Activated CD4-positive, alpha-beta T cell treated with anti-CD3 and anti-CD28 coated beads, Interleukin-2, amount 50 U/mL, for 1 hour (primary cell): ENCODE data around the gene PTPRH.

Source experiments
- DNase-seq: peaks from one replicate; pipeline ENCODE4 v3.0.0-alpha.2; 2020

Gene PTPRH

GRCh38 chr19:55208880-55209692 lies at the start of gene PTPRH:
PTPRH (minus strand) TSS chr19:55209501; CDS start chr19:55209433, 68 bp downstream.
- no peak for DNase-seq

- DNase-seq = peak; percentile 31
Measured at GRCh38 chr19:55258476-55258827, 49.2 kb upstream of the PTPRH start.

- peak; percentile 27 for DNase-seq
Measured at GRCh38 chr19:55257461-55258420, 48.4 kb upstream of the PTPRH start.

GRCh38 chr19:55256562-55257460 lies 47.5 kb upstream of the PTPRH start:
- no peak for DNase-seq

GRCh38 chr19:55255618-55256423 lies 46.5 kb upstream of the PTPRH start:
- peak; percentile 35 for DNase-seq

- DNase-seq = no peak
Measured at GRCh38 chr19:55254625-55254977, 45.3 kb upstream of the PTPRH start.

- DNase-seq = peak; percentile 56
Measured at GRCh38 chr19:55253842-55254624, 44.7 kb upstream of the PTPRH start.

GRCh38 chr19:55252760-55253663 lies 43.7 kb upstream of the PTPRH start:
- no peak for DNase-seq

GRCh38 chr19:55251341-55252081 lies 42.2 kb upstream of the PTPRH start:
- peak; percentile 38 for DNase-seq

- DNase-seq = no peak
Measured at GRCh38 chr19:55250262-55251036, 41.1 kb upstream of the PTPRH start.

GRCh38 chr19:55249841-55250240 lies 40.5 kb upstream of the PTPRH start:
- DNase-seq = no peak

GRCh38 chr19:55248704-55249103 lies 39.4 kb upstream of the PTPRH start:
- no peak for DNase-seq

GRCh38 chr19:55248166-55248675 lies 38.9 kb upstream of the PTPRH start:
- DNase-seq = no peak

- DNase-seq = no peak
Measured at GRCh38 chr19:55247621-55248099, 38.4 kb upstream of the PTPRH start.

GRCh38 chr19:55246462-55247451 lies 37.5 kb upstream of the PTPRH start:
- DNase-seq = no peak

GRCh38 chr19:55245236-55245904 lies 36.1 kb upstream of the PTPRH start:
- no peak for DNase-seq
